Peyer's patch (tissue), 4 donors: ENCODE measurements around the gene GPR22. TPM values are rescaled to one million over a fixed set of nuclear protein-coding genes. Genes with fewer than 3 reads are reported as not detected.

ENCODE experiments used
- DNase-seq, 3 donors: peaks; one replicate each; pipeline ENCODE4 v3.0.0-alpha.2; 2017 to 2019
- H3K27ac ChIP-seq, 4 donors: fragments of 200-600 bp; sonication (generic); one replicate each; pipeline ENCODE4 v1.5.1; 2016 to 2019
- H3K27me3 ChIP-seq, 2 donors: fragments of 200-600 bp; sonication (generic); one replicate each; pipeline ENCODE4 v1.5.1; 2019
- H3K36me3 ChIP-seq, 3 donors: fragments of 200-600 bp; sonication (generic); one replicate each; pipeline ENCODE4 v1.5.1; 2016 to 2019
- H3K4me1 ChIP-seq, 4 donors: fragments of 200-600 bp; sonication (generic); one replicate each; pipeline ENCODE4 v1.5.1; 2016 to 2019
- H3K4me3 ChIP-seq, 4 donors: fragments of 200-600 bp; sonication (generic); 1 replicate in 3 of 4; 2 replicates in 1 of 4; pipeline ENCODE4 v1.5.1; 2016 to 2019; ENCODE audit warnings: mild to moderate bottlenecking in 1 of 4
- H3K9me3 ChIP-seq, 4 donors: fragments of 200-600 bp; sonication (generic); one replicate each; pipeline ENCODE4 v1.5.1; 2016 to 2019; ENCODE audit warnings: mild to moderate bottlenecking in 1 of 4
- CTCF ChIP-seq, 6 experiments: fragments of 450-650 bp in 4 of 6; fragments of 200-600 bp in 2 of 6; sonication (generic) in 1 of 6; IDR thresholded peaks; one replicate each; pipeline ENCODE4 v1.5.1; 2017 to 2019; ENCODE audit warnings: antibody characterized with exemption in 6 of 6, mild to moderate bottlenecking in 3 of 6, moderate library complexity in 1 of 6
- POLR2A ChIP-seq, 2 donors: fragments of 450-650 bp; IDR thresholded peaks; one replicate each; pipeline ENCODE4 v1.5.1; 2017; ENCODE audit warnings: antibody characterized with exemption in 2 of 2, mild to moderate bottlenecking in 2 of 2, moderate library complexity in 2 of 2
- total RNA-seq, 4 donors: library from RNA; depleted of rRNA; stranded (reverse); fragments of >200 nt; gene quantifications; one replicate each; pipeline ENCODE4 v1.1.0, GENCODE V29; 2016

Gene GPR22
- total RNA-seq, result not detected

DNA sequence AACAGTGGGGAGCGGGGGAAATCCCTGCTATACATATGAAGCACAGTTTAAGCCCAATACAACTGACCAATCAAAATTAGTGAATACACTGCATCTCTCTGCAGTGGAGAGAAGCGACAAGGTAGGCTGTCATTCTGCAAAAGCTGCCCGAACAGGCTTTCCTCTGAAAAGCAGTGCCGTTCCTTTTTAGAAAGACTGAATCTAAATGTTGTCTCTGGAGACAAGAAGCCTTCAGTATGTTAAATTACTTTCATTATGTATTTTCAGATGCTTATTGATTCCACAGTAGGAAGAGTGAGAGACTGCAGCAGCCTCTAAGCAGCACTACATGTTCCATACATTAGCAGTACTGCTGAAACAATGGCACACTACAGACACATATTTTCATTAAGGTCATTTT is at the start of gene GPR22:
Gene GPR22, plus strand, starts transcription at position 129 of the 400 bp plus-strand sequence. CDS start 4,004 bp downstream, outside the sequence.
- H3K4me3 ChIP-seq, result no peak within 1 kb of the TSS
- TF ChIP-seq POLR2A (IDR thresholded peaks at IDR 0.05) (no peak), CTCF (IDR thresholded peaks at IDR 0.05) (no peak)
- no peaks in the 10 kb centered on the region for H3K36me3 ChIP-seq

DNA sequence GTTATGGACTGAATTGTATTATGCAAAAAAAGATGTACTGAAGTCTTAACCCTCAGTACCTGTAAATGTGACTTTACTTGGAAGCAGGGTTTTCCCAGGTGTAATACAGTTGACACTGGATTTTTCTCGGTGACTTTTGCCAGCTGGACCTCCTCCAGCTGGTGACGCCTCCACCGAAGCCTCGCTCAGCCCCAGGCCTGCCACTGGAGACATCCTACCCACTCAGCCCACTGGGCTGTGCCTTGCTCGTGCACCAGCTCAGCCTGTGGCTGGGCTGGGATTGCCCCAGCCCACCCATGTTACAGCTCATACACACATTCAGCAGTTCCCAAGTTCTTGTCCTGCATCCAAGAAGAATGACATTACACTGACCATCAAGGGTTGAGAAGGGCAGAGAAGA is 42.4 kb upstream of the GPR22 start:
- no peak overlapping the region for H3K27ac ChIP-seq
- no peaks in the 10 kb centered on the region for H3K27me3 ChIP-seq
- TF ChIP-seq CTCF (IDR thresholded peaks at IDR 0.05), result no peak
- TF ChIP-seq POLR2A (IDR thresholded peaks at IDR 0.05), result no peak
- H3K36me3 ChIP-seq, result peaks cover 0 to 2% (median 0%) of the 10 kb centered on the region in 3 donors
- DNase-seq, result no peak
- H3K4me3 ChIP-seq, result no peak overlapping the region
- H3K4me1 ChIP-seq, result no peaks in the 10 kb centered on the region
- no peaks in the 10 kb centered on the region for H3K9me3 ChIP-seq

More for the DNA sequence above, at the start of gene GPR22:
- Histone ChIP-seq H3K9me3 (no peaks in the 10 kb centered on the region), H3K4me1 (no peaks in the 10 kb centered on the region), H3K27me3 (no peaks in the 10 kb centered on the region), H3K27ac (no peak within 1 kb of the TSS)
- DNase-seq, result no peak

- Histone ChIP-seq H3K4me3 (no peak overlapping the region), H3K27ac (no peak overlapping the region), H3K27me3 (no peaks in the 10 kb centered on the region), H3K36me3 (peaks cover 0 to 2% (median 0%) of the 10 kb centered on the region in 3 donors), H3K9me3 (no peaks in the 10 kb centered on the region), H3K4me1 (no peaks in the 10 kb centered on the region)
- TF ChIP-seq POLR2A (IDR thresholded peaks at IDR 0.05), result no peak
- TF ChIP-seq CTCF (IDR thresholded peaks at IDR 0.05), result no peak
- DNase-seq, result no peak
These were observed 41.2 kb upstream of the GPR22 start for GRCh38 chr7:107428642-107429041.

DNA sequence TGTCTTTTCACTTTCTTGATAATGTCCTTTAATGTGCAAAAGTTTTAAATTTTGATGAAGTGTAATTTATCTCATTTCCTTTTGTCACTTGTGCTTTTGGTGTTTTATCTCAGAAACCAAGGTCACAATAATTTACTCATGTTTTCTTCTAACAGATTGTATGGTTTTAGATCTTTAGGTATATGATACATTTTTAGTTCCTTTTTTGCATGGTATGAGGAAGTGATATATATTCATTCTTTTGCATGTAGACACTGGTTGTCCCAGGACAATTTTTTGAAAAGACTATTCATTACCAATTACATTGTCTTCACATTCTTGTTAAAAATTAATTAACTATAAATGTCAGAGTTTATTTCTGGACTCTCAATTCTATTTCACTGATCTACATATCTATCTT is 39.8 kb upstream of the GPR22 start:
- Histone ChIP-seq H3K9me3 (no peaks in the 10 kb centered on the region), H3K27ac (no peak overlapping the region), H3K4me3 (no peak overlapping the region), H3K36me3 (peaks cover 0 to 2% (median 0%) of the 10 kb centered on the region in 3 donors), H3K4me1 (no peaks in the 10 kb centered on the region), H3K27me3 (no peaks in the 10 kb centered on the region)
- no peak for TF ChIP-seq CTCF (IDR thresholded peaks at IDR 0.05)
- TF ChIP-seq POLR2A (IDR thresholded peaks at IDR 0.05), result no peak
- no peak for DNase-seq

DNA sequence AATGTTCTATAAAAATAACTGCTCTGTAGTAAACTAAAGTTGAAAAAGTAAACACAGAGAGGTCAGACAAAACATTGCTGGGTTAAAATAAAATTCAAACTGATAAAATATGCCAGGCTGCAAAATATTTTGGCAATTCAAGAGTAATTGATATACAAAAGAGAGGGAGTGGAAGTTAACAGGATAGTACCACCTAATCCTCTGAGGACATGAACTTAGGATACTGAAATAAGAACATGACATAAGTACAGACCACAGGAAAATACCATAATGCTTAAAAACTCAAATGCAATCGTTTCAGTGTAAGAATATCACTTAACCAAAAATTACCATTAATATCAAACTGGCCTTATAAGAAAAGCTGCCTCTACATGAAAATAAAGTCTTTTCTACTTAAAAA is 37.6 kb upstream of the GPR22 start:
- no peaks in the 10 kb centered on the region for H3K27me3 ChIP-seq
- H3K9me3 ChIP-seq, result no peaks in the 10 kb centered on the region
- H3K4me1 ChIP-seq, result no peaks in the 10 kb centered on the region
- DNase-seq, result no peak
- no peak overlapping the region for H3K4me3 ChIP-seq
- H3K27ac ChIP-seq, result no peak overlapping the region
- TF ChIP-seq CTCF (IDR thresholded peaks at IDR 0.05), result no peak
- no peak for TF ChIP-seq POLR2A (IDR thresholded peaks at IDR 0.05)
- peaks cover 0 to 2% (median 0%) of the 10 kb centered on the region in 3 donors for H3K36me3 ChIP-seq

- Histone ChIP-seq H3K4me3 (no peak overlapping the region), H3K27ac (no peak overlapping the region), H3K9me3 (no peaks in the 10 kb centered on the region), H3K36me3 (no peaks in the 10 kb centered on the region), H3K27me3 (no peaks in the 10 kb centered on the region), H3K4me1 (no peaks in the 10 kb centered on the region)
- TF ChIP-seq CTCF (IDR thresholded peaks at IDR 0.05), result no peak
- TF ChIP-seq POLR2A (IDR thresholded peaks at IDR 0.05), result no peak
- DNase-seq, result no peak
These were observed 34.1 kb upstream of the GPR22 start for GRCh38 chr7:107435749-107436148.
